SHP77 (cell line): Measurements from ENCODE around the gene ZNF729.
"Not testable (repeated sequence)": the region's sequence is repeated elsewhere in the genome, so short reads cannot be mapped to it uniquely, and the experiment has no call there.

Experiments used
- DNase-seq, 2 experiments: peaks; one replicate each; lab custom pipeline; 2025; lab: John Stamatoyannopoulos, UW

Gene ZNF729

DNA sequence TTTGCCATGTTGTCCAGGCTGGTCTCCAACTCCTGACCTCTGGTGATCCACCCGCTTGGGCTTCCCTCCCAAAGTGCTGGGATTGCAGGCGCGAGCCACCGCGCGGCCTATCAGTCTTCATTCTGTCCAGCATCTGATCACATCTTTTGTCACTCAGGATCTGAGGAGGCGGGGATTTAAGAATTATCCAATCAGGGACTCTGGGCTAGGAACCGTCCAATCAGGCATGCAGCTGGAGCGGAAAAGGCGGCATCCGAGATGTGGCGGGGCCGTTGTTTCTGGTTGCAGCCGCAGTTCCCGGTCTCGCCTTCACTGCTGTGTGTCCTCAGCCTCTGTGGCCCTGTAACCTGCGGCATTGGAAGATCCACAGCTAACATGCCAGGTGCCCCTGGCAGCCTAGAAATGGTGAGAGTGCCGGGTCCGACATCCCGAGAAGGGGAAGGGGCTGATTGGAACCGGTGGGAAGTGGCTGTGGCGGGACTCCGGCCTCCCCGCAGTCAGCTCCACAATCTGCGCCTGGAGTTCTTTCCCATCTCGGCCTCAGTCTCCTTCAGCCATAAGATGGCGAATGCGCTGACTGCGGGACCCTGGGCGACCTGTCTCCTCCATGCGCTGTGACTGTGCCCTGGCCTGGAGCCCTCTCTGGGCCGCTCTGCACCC, at the start of gene ZNF729:
Gene ZNF729, plus strand, starts transcription at position 291 of the 660 bp plus-strand sequence. Its CDS starts 85 bp downstream, at position 376.
- DNase-seq = peak; percentile 19 to 36

DNA sequence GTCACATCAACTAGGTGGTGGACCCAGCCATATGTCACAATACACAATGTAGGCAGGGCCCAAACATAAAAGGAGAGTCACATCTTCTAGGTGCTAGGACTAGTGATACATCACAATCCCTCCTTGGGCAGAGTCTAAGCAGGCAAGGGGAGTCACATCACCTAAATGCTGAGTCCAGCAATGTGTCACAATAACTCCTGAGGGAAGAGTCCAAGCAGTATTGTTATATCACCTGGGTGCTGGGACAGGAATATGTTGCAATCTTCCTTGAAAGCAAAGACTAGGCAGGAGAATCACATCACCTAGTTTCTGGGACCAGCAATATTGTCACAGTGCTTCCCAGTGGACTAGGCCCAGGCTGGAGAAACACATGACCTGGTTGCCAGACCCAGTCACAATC, 29.4 kb upstream of the ZNF729 start:
- no peak for DNase-seq

DNA sequence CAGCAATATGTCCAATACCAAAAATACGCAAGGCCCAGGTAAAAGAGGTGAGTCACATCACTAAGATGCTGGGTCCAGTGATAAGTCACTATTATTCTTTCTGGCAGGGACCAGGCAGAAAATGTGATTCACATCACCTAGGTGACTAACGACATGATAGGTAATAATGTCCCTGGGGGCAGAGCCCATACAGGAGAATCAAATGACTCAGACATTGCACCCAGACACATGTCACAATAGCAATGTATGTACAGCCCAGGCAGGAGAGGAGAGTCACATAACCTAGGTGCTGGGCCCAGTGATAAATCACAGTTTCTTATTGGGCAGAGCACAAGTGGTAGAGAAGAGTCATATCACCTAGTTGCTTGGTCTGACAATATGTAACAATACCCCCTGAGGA, 28.9 kb upstream of the ZNF729 start:
- no peak for DNase-seq

DNA sequence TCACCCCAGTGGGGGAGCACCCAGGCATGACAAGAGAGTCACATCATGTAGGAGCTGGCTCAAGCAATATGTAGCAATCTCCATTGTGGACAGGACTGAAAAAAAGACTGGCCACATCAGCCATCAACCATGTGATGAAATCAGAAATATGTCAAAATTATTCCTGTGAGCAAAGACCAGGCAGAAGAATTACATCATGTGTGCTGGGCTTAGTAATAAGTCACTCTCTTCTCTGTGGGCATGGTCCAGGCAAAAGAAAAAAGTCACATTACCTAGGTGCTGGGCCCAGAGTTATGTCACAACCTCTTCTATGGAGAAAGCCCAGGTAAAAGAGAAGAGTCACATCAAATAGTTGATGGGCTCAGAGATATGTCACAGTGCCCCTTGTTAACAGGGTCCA, 28.3 kb upstream of the ZNF729 start:
- no peak for DNase-seq

DNA sequence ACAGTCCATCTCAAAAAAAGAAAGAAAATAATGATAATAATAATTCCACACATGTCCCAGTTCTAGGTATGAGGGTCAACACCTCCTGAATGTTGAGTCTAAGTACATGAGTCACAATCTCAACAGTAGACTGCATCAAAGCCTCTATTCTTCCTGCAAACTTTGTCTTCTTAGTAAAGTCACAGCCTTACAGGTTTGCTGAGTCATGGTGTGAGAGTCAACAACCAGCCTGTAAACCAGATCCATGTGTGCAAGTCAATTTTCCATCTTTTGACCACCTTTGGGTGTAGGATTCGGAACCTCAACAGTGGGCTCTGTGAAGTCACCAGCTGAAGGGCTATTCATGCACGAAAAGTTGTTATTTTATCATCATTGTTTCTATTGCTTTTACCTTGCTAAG, 25.7 kb upstream of the ZNF729 start:
- no peak for DNase-seq

DNA sequence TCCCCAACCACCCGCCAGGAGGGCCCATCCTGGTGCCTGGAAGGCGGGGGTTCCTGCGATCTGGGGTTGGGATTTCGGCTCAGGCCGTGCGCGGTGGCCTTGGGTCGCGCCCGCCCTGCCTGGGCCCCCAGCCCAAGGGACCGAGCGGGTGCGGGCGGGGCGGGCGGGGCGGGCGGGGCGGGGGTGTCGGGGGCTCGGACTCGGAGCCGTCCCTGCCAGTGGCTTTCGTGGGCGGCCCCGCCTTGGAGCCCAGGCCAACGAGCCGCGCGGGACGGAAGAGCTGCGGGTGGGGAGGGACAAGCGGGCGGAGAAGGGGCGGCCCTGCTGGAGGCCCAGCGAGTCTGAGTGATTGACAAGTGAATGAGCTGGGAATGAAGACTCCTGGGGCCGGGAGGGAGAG, 24.6 kb upstream of the ZNF729 start:
- DNase-seq = no peak

DNA sequence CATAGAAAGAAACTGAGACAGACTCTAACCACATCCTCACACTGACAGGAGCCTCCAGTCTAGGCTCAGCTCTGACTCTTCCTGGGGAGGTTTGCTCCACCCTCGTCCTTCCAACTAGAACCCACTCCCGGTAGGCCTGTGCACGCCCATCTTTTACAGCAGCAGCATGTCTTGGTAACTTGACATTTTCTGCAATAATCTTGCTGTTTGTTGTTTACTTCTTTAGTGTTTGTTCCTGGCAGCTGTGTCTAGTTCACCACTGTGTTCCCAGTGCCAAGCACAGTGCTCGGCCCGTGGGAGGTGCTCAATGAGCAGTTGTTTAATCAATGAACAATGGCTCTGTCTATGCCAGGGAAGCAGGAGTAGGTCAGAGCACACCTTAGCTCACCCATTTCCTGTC, 23.1 kb upstream of the ZNF729 start:
- no peak for DNase-seq

DNA sequence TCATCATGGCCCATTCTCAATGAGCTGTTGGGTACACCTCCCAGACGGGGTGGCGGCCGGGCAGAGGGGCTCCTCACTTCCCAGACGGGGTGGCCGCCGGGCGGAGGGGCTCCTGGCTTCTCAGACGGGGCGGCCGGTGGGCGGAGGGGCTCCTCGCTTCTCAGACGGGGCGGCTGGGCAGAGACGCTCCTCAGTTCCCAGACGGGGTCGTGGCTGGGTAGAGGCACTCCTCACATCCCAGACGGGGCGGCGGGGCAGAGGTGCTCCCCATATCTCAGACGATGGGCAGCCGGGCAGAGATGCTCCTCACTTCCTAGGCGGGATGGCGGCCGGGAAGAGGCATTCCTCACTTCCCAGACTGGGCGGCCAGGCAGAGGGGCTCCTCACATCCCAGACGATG, 35.3 kb downstream of the ZNF729 start:
- not testable (repeated sequence) for DNase-seq

DNA sequence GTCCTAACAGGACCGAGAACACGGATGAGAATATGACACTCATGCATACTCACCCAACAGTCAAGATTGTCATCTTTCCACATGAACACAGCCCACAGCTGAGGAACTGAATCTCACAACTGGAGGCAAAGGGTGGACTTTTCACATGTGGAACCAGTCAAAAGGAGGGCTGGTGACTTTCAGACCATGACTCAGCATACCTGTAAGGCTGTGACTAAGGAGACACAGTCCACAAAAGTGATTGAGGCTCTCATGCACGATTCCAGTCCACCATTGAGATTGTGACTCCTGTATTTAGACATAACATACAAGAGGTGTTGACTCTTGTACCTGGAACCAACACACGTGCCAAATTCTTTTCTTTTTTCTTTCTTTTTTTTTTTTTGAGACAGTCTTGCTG, 40.0 kb downstream of the ZNF729 start:
- no peak for DNase-seq

DNA sequence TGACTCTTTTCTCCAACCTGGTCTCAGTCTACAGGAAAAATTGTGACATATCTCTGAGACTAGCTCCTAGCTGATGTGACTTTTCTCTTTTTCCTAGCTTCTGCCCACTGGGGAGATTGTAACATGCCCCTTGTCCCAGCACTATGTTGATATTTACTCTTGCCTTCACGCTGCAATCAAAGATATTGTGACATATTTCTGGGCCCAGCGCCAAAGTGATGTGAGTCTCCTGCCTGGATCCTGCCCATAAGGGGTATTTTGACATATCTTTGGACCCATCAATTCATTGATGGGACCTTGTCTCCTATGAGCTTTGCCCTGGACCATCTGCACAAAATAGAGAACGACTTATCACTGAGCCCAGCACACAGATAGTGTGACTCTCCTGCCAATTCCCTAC, 41.1 kb downstream of the ZNF729 start:
- DNase-seq = no peak

DNA sequence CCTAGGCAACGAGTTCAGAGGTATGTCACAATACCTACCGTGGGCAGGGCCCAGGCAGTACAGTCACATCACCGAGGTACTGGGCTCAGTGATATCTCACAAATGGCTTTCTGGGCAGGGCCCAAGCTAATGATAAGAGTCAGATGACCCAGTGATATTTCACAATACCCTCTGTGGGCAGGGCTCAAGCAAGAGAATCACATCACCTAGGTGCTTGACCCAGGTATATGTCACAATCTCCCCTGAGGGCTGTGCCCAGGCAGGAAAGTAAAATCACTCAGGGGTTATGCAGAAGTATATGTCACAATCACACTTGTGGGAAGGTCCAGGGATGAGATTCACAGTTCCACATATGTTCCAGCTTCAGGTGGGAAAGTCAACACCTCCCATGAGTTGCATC, 45.3 kb downstream of the ZNF729 start:
- no peak for DNase-seq

DNA sequence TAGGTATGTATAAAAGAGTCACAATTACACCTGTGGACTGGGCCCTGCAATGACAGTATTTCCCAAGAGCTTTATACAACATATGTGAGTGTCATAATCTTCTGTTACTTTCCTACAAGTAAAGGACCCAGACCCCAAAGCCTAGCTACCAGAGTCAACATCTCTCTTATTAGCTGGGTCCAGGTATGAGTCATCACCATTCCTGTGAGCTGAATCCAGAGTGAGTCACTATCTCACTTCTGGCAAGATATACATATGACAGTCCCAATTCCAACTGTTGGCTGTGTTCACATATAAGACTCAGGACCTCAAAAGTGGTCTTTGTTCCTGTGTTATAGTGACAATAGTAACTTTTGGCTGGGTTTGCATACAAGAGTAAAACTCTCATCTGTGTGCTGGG, 46.7 kb downstream of the ZNF729 start:
- DNase-seq = no peak

DNA sequence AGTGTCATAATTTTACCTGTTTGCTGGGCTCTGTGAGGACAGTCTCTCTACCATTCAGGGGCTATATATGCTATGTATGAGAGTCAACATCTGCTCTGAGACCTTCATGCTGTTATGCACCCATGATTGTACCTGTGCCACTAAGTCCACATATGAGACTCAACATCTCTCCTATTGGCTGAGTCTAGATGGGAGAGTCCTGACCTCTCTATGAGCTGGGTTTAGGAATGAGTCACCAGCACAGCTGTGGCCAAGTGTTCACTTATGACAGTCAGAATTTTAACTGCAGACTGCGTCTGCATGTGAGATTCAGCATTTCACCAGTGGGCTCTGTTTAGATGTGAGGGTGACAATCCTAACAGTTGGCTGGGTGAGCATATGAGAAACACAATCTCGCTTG, 49.5 kb downstream of the ZNF729 start:
- no peak for DNase-seq

DNA sequence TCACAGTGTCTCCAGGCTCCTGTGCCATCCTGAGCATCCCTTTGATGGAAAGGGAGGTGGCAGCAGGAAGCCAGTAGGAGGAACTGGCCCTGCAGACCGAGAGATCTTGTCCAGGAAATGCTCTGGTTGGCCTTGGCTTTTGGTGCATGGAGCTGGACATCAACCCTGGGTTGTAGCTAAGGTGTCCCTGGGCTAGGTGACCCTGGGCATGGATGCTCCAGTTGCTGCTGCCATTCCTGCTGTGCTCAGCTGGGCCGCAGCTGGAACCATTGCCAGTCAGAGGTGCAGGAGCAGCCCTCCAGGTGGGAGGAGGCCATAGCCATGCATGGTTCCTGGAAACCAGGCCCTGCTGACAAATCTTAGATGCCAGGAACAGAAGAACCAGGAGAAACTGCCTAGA, 68.4 kb downstream of the ZNF729 start:
- DNase-seq = no peak
